ENCODE data around the gene MBP. TPM values are rescaled to one million over a fixed set of nuclear protein-coding genes. Genes with fewer than 3 reads are reported as not detected.

Gene MBP
- 3.8 and 12.7 TPM in 2 replicates for total RNA-seq

GRCh38 chr18:77132369-77133050 is at the start of gene MBP:
TSS of gene MBP (minus strand) at chr18:77132783. CDS start at chr18:77105261, 27,522 bp downstream.

Other genes with a start within 250 kb of the MBP start
- gene GALR1, start 117.1 kb upstream of the MBP start, total RNA-seq, result not detected in 2 replicates

All from smooth muscle cell of the pulmonary artery (primary cell).